ENCODE measurements around the gene KLHDC9.
"Not testable (repeated sequence)": the region's sequence is repeated elsewhere in the genome, so short reads cannot be mapped to it uniquely, and the experiment has no call there.

Gene KLHDC9

GRCh38 chr1:161096015-161096414 lies 2.1 kb upstream of the KLHDC9 start:
- DNase-seq (ENCODE audit: low read depth in 2 of 2), result no peak

GRCh38 chr1:161096530-161096929 lies 1.6 kb upstream of the KLHDC9 start:
- DNase-seq (ENCODE audit: low read depth in 2 of 2), result no peak

DNA sequence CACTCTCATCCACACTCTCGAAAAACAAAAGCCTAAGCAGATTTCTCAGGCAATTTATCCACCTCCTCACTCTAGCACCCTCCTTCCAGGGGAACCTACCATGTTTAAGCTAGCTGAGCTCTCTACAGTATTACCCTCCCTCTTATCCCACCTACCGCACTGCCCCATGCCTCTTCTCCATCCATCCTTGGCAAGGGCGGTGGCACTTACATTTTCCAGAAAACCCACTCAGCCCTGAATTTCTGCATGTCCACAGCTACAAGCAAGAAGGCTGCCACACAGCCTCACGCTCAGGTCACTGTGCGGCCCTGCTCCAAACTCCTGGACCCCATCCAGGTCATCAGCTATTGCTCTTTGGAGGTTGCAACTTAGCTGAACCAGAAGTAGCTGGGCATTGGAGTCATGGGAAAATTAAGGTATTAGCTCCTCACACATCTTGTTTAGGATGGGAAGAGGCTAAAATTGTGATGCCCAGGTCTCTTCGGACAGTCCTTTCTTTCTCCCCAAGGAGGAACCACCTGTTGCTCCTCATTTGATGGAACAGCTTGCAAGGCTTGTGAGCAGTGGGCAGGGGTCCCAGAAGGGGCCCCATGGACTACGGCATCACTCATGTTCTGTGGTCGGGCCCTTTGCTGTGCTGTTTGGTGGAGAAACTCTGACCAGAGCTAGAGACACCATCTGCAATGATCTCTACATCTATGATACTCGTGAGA lies 1.1 kb downstream of the KLHDC9 start:
- DNase-seq (ENCODE audit: low read depth in 2 of 2), result no peak

- DNase-seq (ENCODE audit: low read depth in 2 of 2), result no peak
Observed at GRCh38 chr1:161100556-161100955, 2.4 kb downstream of the KLHDC9 start.

GRCh38 chr1:161106431-161106830 lies 8.3 kb downstream of the KLHDC9 start:
- no peak for DNase-seq (ENCODE audit: low read depth in 2 of 2)

DNA sequence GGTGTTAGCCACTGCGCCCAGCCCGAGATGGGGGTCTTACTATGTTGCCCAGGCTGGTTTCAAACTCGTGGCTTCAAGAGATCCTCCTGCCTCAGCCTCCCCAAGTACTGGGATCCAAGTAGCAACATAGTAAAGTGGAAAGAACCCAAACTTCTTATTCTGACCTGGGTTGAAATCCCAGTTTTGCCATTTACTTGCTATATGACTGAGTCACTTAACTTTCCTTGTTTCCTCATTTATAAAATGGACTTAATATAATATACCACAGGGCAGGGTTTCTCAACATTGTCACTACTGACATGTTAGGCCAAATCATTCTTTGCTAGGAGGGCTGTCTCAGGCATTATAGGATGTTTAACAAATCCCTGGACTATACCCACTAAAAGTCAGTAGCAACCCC lies 13.0 kb downstream of the KLHDC9 start:
- DNase-seq (ENCODE audit: low read depth in 2 of 2), result no peak

DNA sequence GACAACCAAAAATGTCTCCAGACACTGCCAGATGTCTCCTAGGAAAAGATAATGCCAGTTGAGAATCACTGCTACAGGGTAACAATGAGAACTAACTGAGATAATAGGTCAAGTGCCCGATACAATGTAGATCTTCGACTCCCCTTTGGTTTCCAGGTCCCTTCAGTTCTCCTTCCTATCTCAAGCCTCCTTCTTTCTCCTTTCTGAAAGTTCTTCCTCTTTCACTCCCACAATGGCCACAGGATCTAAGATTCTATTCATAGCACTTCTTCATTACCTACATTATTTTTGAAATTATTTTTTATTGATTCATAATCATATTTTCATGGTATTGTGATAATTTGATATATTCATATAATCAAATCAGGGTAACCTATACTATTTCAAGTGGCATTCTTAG lies 13.4 kb downstream of the KLHDC9 start:
- no peak for DNase-seq (ENCODE audit: low read depth in 2 of 2)

DNA sequence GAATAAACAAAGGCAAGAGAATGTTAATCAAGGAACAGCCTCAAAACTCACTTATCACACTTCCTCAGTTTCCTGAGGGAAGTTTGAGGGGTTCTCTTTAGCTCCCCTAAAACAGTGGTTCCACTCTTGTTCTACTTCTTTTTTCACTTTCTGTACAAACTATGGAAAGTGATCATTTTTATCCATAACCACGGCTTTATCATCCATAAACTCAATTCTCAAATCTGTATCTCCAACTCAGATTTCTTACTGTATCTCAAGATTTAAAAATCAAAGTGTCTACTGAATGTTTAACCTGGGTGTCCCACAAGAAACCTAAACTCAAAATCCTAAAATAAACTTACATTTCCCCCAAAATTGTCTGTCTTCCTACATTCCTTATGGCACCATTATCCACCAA lies 15.8 kb downstream of the KLHDC9 start:
- no peak for DNase-seq (ENCODE audit: low read depth in 2 of 2)

DNA sequence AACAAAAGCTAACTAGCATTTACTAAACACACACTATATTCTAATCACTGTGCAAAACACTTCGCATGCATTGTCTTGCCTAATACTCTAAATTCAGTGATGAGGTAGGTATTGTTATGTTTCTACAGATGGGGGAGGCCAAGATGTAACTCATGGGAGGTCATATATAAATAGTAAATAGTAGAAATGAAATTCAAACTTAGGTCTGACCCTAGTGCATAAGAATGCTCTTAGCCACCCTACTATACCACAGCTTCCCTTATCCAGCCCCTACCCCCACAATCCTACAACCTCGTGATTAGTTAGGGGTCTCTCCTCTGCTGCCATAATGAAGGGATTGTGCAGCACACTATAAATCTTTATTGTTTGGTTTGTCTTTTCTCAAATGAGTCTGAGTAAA lies 16.4 kb downstream of the KLHDC9 start:
- DNase-seq (ENCODE audit: low read depth in 2 of 2), result no peak

GRCh38 chr1:161115132-161115711 lies 17.1 kb downstream of the KLHDC9 start:
- DNase-seq (ENCODE audit: low read depth in 2 of 2), result peak in 1 of 2 donors; percentile 34

DNA sequence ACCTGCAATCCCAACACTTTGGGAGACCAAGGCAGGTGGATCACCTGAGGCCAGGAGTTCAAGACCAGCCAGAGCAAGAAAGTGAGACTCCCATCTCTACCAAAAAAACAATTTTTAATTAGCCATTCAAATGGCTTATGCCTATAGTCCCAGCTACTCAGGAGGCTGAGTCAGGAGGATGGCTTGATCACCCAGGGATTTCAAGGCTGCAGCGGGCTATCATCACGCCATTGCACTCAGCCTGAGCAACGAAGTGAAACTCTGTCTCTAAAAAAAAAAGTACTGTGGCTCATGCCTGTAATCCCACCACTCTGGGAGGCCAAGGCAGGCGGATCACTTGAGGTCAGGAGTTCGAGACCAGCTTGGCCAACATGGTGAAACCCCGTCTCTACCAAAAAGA lies 17.8 kb downstream of the KLHDC9 start:
- DNase-seq (ENCODE audit: low read depth in 2 of 2), result not testable (repeated sequence)

DNA sequence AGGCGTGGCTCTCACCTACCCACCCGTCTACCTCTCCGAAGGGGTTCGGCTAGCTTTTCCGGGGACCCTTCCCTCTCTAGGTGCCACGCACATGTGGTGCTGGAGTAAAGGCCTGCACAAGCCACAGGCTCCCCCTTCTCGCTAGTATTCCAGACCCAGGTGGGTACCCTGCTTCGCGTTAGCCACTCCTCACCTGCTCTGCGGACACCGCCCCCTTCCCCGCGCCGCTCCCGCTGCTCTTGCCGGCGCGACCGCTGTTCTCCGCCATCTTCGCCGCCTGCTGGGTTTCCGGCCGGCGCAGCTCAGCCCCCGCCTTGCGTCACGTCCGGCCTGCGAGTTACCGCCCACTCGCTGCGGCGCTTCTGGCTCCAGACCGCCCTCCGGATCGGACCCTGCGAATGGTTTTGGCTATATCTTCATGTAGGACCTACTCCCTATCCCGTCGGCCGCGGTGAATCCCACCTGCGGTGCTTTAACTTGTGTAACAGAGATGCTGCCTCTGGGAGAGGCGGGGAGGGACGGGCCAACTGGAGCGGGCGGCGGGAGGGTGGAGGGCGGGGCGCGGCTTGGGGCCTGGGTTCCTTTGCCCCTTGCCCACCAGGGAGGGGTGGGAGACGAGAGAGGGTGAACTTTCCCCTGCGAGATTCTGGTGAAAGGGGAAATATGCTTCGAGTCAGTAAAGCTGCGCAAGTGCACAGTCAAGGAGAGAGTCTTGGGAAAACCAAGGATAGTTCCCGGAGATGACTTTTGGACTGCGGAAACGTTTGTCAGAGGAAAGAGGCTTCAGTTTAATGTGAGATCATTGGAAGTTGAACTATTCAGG lies 19.8 kb downstream of the KLHDC9 start, which contains the start of the genes NIT1 and PFDN2:
Gene NIT1, plus strand, starts transcription at position 347 of the 823 bp plus-strand sequence. Its CDS starts 72 bp downstream, at position 419.
Gene PFDN2, minus strand, starts transcription at position 279 of the 823 bp plus-strand sequence. Its CDS starts 11 bp downstream, at position 268.
- peak; percentile 71 to 83 for DNase-seq (ENCODE audit: low read depth in 2 of 2)

DNA sequence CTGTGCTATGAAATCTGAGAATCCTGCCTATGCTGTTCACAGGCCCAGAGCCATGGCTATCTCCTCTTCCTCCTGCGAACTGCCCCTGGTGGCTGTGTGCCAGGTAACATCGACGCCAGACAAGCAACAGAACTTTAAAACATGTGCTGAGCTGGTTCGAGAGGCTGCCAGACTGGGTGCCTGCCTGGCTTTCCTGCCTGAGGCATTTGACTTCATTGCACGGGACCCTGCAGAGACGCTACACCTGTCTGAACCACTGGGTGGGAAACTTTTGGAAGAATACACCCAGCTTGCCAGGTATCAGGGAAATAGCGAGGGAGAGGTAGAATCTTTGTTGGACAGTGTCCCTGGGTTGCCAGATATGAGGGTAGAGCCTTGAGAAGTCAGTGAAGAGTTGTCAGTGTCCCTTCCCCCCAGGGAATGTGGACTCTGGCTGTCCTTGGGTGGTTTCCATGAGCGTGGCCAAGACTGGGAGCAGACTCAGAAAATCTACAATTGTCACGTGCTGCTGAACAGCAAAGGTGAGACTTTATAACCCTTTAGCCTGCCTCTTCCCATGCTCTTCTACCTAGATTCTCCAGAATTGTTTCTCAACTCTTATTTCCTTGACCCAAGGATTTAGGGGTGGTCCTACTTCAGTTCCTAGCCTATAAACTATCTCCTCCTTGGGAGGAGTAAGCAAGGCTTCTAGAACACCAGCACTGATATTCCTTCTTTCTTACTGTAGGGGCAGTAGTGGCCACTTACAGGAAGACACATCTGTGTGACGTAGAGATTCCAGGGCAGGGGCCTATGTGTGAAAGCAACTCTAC lies 21.1 kb downstream of the KLHDC9 start:
- DNase-seq (ENCODE audit: low read depth in 2 of 2), result peak; percentile 48 to 63

DNA sequence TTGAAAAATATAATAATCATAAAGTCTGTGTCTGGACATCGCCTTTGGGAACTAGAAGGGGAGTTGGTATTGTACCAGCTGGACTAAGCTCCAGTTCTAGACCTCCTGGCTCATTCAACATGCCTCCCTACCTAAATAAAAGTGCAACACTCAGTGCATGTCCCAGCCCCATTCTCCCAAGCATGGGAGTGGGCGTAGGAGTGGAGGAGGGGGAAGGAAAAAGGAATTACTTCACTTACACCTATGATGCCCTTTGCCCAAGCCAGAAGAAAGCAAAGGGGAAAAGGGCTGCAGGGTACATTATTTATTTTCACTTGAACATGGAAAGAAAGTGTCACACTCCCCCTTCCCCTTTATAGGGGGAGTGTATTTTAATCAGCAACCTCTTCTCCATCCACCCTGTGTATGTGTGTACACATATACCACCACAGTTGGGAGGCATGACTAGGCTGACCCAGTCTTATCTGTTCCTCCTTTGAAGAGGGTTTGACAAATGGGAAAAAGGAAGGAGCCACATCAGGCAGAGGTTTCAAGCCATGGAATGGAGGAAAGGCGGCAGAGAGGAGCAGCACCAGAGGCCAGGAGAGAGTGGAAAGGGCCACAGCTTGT lies 23.0 kb downstream of the KLHDC9 start:
- DNase-seq (ENCODE audit: low read depth in 2 of 2), result no peak

GRCh38 chr1:161121834-161122233 lies 23.7 kb downstream of the KLHDC9 start:
- DNase-seq (ENCODE audit: low read depth in 2 of 2), result no peak

- DNase-seq (ENCODE audit: low read depth in 2 of 2), result no peak
Observed at GRCh38 chr1:161122967-161123366, 24.8 kb downstream of the KLHDC9 start.

DNA sequence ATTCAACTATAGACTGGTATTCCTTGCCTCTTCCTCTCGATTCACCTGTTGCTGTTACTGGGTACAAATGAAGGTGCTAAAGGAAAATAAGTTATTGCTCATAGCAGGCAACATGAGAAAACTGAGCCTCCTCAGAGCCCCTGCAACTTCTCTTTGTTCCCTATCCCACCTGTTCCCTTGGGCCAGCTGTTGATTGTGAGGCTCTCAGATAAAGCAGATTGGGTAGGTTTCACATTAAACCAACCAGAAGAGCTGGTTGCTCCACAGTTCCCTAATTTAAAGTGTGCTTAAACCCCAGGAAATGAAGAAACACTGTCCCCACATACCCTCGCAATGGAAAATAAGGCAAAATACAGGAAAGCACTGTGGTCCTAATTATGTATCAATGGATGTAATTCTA lies 29.5 kb downstream of the KLHDC9 start:
- no peak for DNase-seq (ENCODE audit: low read depth in 2 of 2)

DNA sequence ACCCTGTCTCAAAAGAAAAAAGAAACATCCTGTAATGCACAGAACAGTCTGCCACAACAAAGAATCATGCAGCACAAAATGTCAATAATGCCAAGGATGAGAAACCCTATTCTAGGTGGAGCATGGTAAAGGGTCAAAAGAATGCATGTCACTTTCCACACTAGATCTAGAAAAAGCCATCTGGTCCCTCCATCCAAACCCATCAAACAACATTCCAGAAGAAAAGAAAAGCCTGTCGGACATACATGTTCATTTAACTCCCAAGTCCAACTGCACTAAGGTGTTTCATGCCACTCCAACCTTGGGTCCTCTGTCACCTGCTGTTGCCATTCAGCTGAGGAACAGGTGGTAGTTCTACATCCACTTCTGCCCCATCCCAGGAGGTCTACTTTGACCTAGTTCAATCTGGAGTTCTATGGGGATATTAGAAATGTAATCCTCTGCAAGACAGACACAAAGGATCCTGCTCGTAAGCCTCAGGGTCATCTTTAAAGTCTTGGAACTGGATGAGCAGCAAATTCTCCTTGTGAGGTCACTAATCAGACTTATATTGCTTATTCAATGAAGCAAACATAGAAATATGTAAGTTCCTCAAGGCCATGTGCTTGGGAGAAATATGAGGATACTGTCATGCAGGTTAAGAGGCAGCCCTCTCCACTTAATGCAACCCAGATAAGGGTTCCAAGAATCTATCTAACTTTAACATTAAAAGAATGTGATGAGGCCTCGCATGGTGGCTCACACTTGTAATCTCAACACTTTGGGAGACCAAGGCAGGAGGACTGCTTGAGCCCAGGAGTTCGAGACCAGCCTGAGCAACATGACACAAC lies 30.6 kb downstream of the KLHDC9 start:
- no peak for DNase-seq (ENCODE audit: low read depth in 2 of 2)

GRCh38 chr1:161130266-161130665 lies 32.1 kb downstream of the KLHDC9 start:
- no peak for DNase-seq (ENCODE audit: low read depth in 2 of 2)

Data from stimulated activated CD8-positive, alpha-beta memory T cell treated with anti-CD3 and anti-CD28 coated beads, Interleukin-7, amount 100 ng/mL, for 4 hours (primary cell).